B cell (primary cell): ENCODE measurements around the gene SH3BGRL3. TPM values are rescaled to one million over a fixed set of nuclear protein-coding genes. Genes with fewer than 3 reads are reported as not detected.
A peak's percentile ranks its signal among the peaks of the same experiment; 100 is the strongest.

Experiments
- ATAC-seq: fragments of 200-7000 bp; cut with Tn5 transposase; one replicate; pipeline ENCODE4 v1.10.0; 2021; ENCODE audit warnings: low read depth, mild to moderate bottlenecking, moderate number of reproducible peaks, moderate library complexity
- CTCF ChIA-PET: fragments of 350-600 bp; sonication (Branson Sonifier 250); formaldehyde crosslinking; loops from one replicate; lab custom pipeline; 2021; ENCODE audit warnings: antibody characterized with exemption, inconsistent platforms; lab: Charles Lee
- POLR2A ChIA-PET: fragments of 350-600 bp; sonication (Branson Sonifier 250); formaldehyde crosslinking; loops from one replicate; lab custom pipeline; 2021; ENCODE audit warnings: antibody characterized with exemption; lab: Charles Lee
- DNase-seq: peaks from one replicate; pipeline ENCODE4 v3.0.0; 2013
- H2AFZ ChIP-seq: 2 replicates; pipeline ENCODE4 v1.6.1; 2012; ENCODE audit warnings: mild to moderate bottlenecking, low read depth, low read length; ENCODE audit not compliant: insufficient read depth, poor library complexity, severe bottlenecking
- H3K27ac ChIP-seq, 2 donors: 1 replicate in 1 of 2; 2 replicates in 1 of 2; pipeline ENCODE4 v1.5.1; 2012 to 2013; ENCODE audit warnings: low read length in 2 of 2, mild to moderate bottlenecking in 2 of 2, moderate library complexity in 1 of 2
- H3K27me3 ChIP-seq, 4 experiments: fragments of 200-600 bp in 1 of 4; sonication (generic) in 1 of 4; replicated peaks in 1 of 4; 1 replicate in 2 of 4; 2 replicates in 2 of 4; pipeline versions ENCODE4 v1.6.1 to v1.7.0; 2013 to 2016; ENCODE audit warnings: low read length in 3 of 4, mild to moderate bottlenecking in 2 of 4, mixed read lengths in 1 of 4, moderate library complexity in 1 of 4; ENCODE audit not compliant: insufficient read depth in 4 of 4, control insufficient read depth in 3 of 4; ENCODE audit errors: control extremely low read depth in 1 of 4
- H3K36me3 ChIP-seq, 2 experiments: replicated peaks in 1 of 2; 1 replicate in 1 of 2; 2 replicates in 1 of 2; pipeline versions ENCODE4 v1.6.1 to v1.7.1; 2013; ENCODE audit warnings: low read length in 1 of 2; ENCODE audit not compliant: insufficient read depth in 2 of 2, control insufficient read depth in 1 of 2; ENCODE audit errors: control extremely low read depth in 1 of 2, extremely low read depth in 1 of 2
- H3K4me1 ChIP-seq, 2 donors: fragments of 200-600 bp in 1 of 2; sonication (generic) in 1 of 2; 1 replicate in 1 of 2; 2 replicates in 1 of 2; pipeline versions ENCODE4 v1.5.1 to v1.6.1; 2013 to 2017; ENCODE audit warnings: low read length in 2 of 2; ENCODE audit not compliant: control insufficient read depth in 2 of 2, insufficient read depth in 2 of 2
- H3K4me2 ChIP-seq: replicated peaks from 2 replicates; pipeline ENCODE3; 2012; ENCODE audit warnings: mild to moderate bottlenecking, low read depth, low read length; ENCODE audit not compliant: poor library complexity, severe bottlenecking
- H3K4me3 ChIP-seq, 5 experiments: fragments of 200-600 bp in 1 of 5; sonication (generic) in 1 of 5; 1 replicate in 3 of 5; 2 replicates in 2 of 5; pipeline versions ENCODE4 v1.5.1 to v1.7.0; 2011 to 2016; ENCODE audit warnings: low read length in 4 of 5, mild to moderate bottlenecking in 4 of 5, low read depth in 2 of 5, control low read depth in 1 of 5, moderate library complexity in 1 of 5; ENCODE audit not compliant: insufficient read depth in 1 of 5; ENCODE audit errors: control extremely low read depth in 1 of 5, extremely low read depth in 1 of 5
- H3K79me2 ChIP-seq: fragments of 200-600 bp; sonication (generic); one replicate; pipeline ENCODE4 v1.6.0; 2016; ENCODE audit warnings: low read length; ENCODE audit not compliant: control insufficient read depth, insufficient read depth
- H3K9ac ChIP-seq: fragments of 200-600 bp; sonication (generic); 2 replicates; pipeline ENCODE4 v1.6.1; 2017; ENCODE audit warnings: mild to moderate bottlenecking, low read length, moderate library complexity
- H3K9me3 ChIP-seq, 3 donors: one replicate each; pipeline versions ENCODE4 v1.6.1 to v1.7.1; 2013; ENCODE audit warnings: low read length in 2 of 3; ENCODE audit not compliant: control insufficient read depth in 2 of 3, insufficient read depth in 1 of 3; ENCODE audit errors: control extremely low read depth in 1 of 3
- H4K20me1 ChIP-seq: 2 replicates; pipeline ENCODE4 v1.6.0; 2012; ENCODE audit warnings: mild to moderate bottlenecking, low read length; ENCODE audit not compliant: insufficient read depth, control insufficient read depth, poor library complexity, severe bottlenecking
- H3K27ac Mint-ChIP-seq: one replicate; pipeline ENCODE4 v1.8.0; 2021; ENCODE audit warnings: mixed read lengths
- H3K27me3 Mint-ChIP-seq: one replicate; pipeline ENCODE4 v1.8.0; 2021; ENCODE audit warnings: mixed read lengths
- H3K4me1 Mint-ChIP-seq: one replicate; pipeline ENCODE4 v1.8.0; 2021; ENCODE audit warnings: mixed read lengths
- H3K4me3 Mint-ChIP-seq: one replicate; pipeline ENCODE4 v1.8.0; 2021; ENCODE audit warnings: mixed read lengths
- H3K9me3 Mint-ChIP-seq: one replicate; pipeline ENCODE4 v1.8.0; 2022; ENCODE audit warnings: mixed read lengths; ENCODE audit not compliant: insufficient read depth
- EZH2 ChIP-seq: IDR thresholded peaks from 2 replicates; pipeline ENCODE4 v1.6.1; 2012; ENCODE audit warnings: borderline replicate concordance, low read depth, mild to moderate bottlenecking, moderate library complexity, low read length; ENCODE audit not compliant: insufficient read depth, poor library complexity, severe bottlenecking
- WGBS: methylation state at CpG from one replicate; pipeline ENCODE4 v1.1.5; 2013; ENCODE audit warnings: missing lambda C conversion rate; ENCODE audit not compliant: insufficient coverage; 5-methylcytosine and 5-hydroxymethylcytosine counted together
- intact Hi-C: fragments of 100-400 bp; cut with micrococcal nuclease; formaldehyde crosslinking; loops from one replicate; pipeline ENCODE4 v1.10.0; 2022
- polyA plus RNA-seq: library from polyadenylated mRNA; depleted of rRNA; stranded (reverse); fragments of >200 nt; gene quantifications from 2 replicates; pipeline ENCODE4 v1.2.3, GENCODE V29; 2012
- total RNA-seq, 2 donors: library from RNA; stranded (reverse); fragments of 120-200 nt in 1 of 2; gene quantifications; 1 replicate in 1 of 2; 2 replicates in 1 of 2; pipeline versions ENCODE4 v1.2.3 to v1.2.4, GENCODE V29; 2013 to 2022
- TF ChIP-seq, protein P1 (sequence below): fragments of 200-600 bp; IDR thresholded peaks from one replicate; pipeline ENCODE4 v1.8.0; 2022; ENCODE audit warnings: antibody characterized with exemption, mild to moderate bottlenecking

Gene SH3BGRL3
- total and polyA plus RNA-seq, 2 donors (not counting 1 experiment from before 2014, with no cell fraction given): 150 to 232 TPM

DNA sequence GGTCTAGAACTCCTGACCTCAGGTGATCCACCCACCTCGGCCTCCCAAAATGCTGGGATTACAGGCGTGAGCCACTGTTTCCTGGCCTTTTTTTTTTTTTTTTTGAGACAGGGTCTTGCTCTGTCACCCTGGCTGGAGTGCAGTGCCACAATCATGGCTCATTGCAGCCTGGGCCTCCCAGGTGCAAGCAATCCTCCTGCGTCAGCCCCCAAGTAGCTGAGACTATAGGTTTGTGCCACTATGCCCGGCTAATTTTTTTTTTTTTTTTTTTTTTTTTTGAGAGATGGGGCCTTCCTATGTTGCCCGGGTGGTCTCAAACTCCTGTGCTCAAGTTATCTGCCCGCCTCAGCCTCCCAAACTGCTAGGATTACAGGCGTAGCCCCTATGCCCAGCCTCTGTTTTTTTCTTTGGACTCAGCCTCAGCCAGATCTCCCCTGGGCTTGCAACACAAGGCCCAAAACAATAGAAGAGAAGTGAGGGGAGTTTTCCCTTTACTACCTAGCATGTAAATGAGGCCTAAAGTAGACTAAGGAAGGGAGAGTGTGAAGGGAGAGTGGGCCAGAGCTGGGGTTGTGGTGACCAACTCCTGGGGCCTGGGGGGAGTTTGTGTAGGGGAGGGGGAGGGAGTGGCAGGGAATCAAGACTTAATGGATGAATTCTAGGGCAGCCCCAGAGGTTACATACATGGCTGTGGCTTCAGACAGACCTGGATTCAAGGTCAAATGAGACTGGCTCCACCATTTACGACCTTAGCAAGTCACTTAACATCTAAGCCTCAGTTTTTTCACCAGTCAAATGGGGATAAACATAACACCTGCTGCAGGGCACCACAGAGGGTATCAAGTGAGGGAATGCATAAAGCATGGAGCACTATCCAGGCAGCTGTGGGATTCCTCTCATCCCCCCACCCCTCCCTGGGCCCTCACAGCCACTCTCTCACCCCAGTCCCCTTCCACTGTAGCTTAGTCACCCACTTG, 36.3 kb downstream of the SH3BGRL3 start:
- H3K4me1 Mint-ChIP-seq: peaks cover 72% of the 10 kb centered on the region
- CTCF ChIA-PET: interaction anchor here (0.6 to 30.0 kb wide), 8 partner anchors 9 to 203 kb away, joined by 3 to 1400 read pairs (median 5); partner anchors contain the start of genes CEP85, SH3BGRL3, UBXN11 and ZNF593

More for the DNA sequence above, 36.3 kb downstream of the SH3BGRL3 start:
- Histone ChIP-seq H3K4me1 (peaks cover 72 to 75% of the 10 kb centered on the region in 2 donors), H3K27ac (peak overlapping the region; percentile 67 to 86), H3K79me2 (peaks cover 81% of the 10 kb centered on the region), H4K20me1 (peaks cover 33% of the 10 kb centered on the region), H3K9me3 (no peaks in the 10 kb centered on the region), H3K4me3 (peak overlapping the region in 4 of 5 experiments; percentile 90 to 95 (median 94)), H3K4me2 (peak overlapping the region; percentile 73), H3K36me3 (peaks cover 0 to 23% of the 10 kb centered on the region in 2 experiments), H3K9ac (peak overlapping the region; percentile 85), H2AFZ (no peak overlapping the region), H3K27me3 (no peaks in the 10 kb centered on the region)
- intact Hi-C loops: loop anchor here (5.0 to 10.0 kb wide), 2 partner anchors 119 to 156 kb away; partner anchors contain the start of genes DHDDS and HMGN2
- TF ChIP-seq EZH2: no peak
- TF ChIP-seq, protein P1, sequence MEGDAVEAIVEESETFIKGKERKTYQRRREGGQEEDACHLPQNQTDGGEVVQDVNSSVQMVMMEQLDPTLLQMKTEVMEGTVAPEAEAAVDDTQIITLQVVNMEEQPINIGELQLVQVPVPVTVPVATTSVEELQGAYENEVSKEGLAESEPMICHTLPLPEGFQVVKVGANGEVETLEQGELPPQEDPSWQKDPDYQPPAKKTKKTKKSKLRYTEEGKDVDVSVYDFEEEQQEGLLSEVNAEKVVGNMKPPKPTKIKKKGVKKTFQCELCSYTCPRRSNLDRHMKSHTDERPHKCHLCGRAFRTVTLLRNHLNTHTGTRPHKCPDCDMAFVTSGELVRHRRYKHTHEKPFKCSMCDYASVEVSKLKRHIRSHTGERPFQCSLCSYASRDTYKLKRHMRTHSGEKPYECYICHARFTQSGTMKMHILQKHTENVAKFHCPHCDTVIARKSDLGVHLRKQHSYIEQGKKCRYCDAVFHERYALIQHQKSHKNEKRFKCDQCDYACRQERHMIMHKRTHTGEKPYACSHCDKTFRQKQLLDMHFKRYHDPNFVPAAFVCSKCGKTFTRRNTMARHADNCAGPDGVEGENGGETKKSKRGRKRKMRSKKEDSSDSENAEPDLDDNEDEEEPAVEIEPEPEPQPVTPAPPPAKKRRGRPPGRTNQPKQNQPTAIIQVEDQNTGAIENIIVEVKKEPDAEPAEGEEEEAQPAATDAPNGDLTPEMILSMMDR: no peak
- POLR2A ChIA-PET: interaction anchor here (0.6 to 15.2 kb wide), 6 partner anchors 9 to 472 kb away, joined by 3 to 1239 read pairs (median 12); partner anchors contain the start of genes SH3BGRL3 and UBXN11
- 55% methylated on average over 4 of the region's 8 CpGs for WGBS
- ATAC-seq (peak; percentile 9), DNase-seq (peak; percentile 47)
- Mint-ChIP-seq H3K27me3 (no peaks in the 10 kb centered on the region), H3K9me3 (no peaks in the 10 kb centered on the region), H3K4me3 (peak overlapping the region; percentile 89), H3K27ac (peak overlapping the region; percentile 97)
